Measurements from ENCODE around the gene ADORA2A.

- no peak for TF ChIP-seq POLR2AphosphoS5 (IDR thresholded peaks at IDR 0.05; ENCODE audit: borderline replicate concordance, low read depth, low read length)
- TF ChIP-seq EZH2 (IDR thresholded peaks at IDR 0.05), result no peak
Measured at GRCh38 chr22:24391836-24392217, 35.6 kb upstream of the ADORA2A start.
